ENCODE measurements around the gene GPRC5A. TPM values are rescaled to one million over a fixed set of nuclear protein-coding genes. Genes with fewer than 3 reads are reported as not detected.

GPRC5A gene
- total RNA-seq, 1 donor from 2014 or later: not detected

DNA sequence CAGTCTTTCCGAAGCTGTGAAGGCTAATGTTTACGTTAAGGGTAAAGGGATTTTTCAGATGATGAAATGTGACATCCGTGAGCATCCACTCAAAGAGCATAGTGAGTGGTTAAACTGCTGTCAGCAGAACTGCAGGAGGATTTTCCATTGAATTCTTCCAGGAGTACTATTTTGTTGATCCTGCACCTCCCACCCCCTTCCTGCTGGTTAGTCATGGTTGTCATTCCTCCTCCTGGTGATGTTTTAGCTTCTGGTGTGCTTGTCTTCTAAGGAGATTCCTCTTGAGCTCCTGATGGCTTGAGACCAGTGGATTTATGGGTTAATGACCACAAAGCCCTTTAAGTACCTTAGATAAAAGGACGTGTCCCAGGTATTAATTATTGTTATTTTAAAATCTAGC is 63.0 kb downstream of the GPRC5A start:
- no peaks in the 10 kb centered on the region for H3K36me3 Mint-ChIP-seq (ENCODE audit: low read depth)
- CTCF ChIA-PET: no interaction called here
- H3K4me1 Mint-ChIP-seq: no peaks in the 10 kb centered on the region
- no peak for DNase-seq
- POLR2A ChIA-PET: no interaction called here
- no peak overlapping the region for H3K4me3 Mint-ChIP-seq
- ATAC-seq (ENCODE audit: low read depth): no peak
- H3K27ac Mint-ChIP-seq: no peak overlapping the region
- intact Hi-C loops (cut with micrococcal nuclease): no loop called here
- H3K27me3 Mint-ChIP-seq: peaks cover 18% of the 10 kb centered on the region
- TF ChIP-seq, protein P1, sequence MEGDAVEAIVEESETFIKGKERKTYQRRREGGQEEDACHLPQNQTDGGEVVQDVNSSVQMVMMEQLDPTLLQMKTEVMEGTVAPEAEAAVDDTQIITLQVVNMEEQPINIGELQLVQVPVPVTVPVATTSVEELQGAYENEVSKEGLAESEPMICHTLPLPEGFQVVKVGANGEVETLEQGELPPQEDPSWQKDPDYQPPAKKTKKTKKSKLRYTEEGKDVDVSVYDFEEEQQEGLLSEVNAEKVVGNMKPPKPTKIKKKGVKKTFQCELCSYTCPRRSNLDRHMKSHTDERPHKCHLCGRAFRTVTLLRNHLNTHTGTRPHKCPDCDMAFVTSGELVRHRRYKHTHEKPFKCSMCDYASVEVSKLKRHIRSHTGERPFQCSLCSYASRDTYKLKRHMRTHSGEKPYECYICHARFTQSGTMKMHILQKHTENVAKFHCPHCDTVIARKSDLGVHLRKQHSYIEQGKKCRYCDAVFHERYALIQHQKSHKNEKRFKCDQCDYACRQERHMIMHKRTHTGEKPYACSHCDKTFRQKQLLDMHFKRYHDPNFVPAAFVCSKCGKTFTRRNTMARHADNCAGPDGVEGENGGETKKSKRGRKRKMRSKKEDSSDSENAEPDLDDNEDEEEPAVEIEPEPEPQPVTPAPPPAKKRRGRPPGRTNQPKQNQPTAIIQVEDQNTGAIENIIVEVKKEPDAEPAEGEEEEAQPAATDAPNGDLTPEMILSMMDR (IDR thresholded peaks at IDR 0.05): no peak
- no peaks in the 10 kb centered on the region for H3K9me3 Mint-ChIP-seq

DNA sequence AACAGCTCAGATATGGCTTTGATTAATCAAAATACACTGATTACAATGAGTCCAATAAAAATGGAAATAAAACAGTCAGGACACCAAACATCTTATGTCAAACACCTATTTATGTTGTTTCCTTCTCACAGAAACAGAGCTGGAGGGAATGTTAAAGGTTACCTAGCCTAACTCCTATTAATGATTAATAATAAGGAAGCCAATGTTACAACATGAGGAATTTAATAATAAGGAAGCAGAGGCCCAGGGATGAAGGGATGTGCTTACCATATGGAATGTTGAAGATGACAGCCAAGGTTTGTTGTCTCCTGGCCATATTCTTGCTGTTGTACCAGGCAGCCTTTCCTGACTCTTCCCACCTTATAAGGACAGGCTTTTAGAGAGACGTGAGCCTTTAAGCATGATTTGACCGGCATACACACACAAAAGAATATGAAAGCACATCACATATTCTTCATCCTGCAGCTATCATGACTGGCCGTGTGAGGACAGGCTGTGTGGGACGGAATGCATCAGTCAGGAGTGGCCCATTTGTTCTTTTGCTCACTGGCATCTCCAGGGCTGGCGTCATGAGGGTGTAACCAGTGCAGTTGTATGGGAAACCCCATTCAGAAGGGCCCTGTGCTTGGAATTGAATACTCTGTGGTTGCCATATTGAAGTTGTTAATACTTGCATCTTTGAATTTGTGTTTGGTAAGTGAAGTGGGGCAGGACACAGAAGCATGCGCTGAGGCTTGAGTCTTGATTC is 63.7 kb downstream of the GPRC5A start:
- ATAC-seq (ENCODE audit: low read depth) (no peak), DNase-seq (no peak)
- ChIA-PET POLR2A (no interaction called here), CTCF (interaction anchor here (0.6 kb wide), 1 partner anchor 243 kb away, joined by 3 read pairs; no protein-coding TSS in a partner anchor)
- H3K9me3 Mint-ChIP-seq: no peaks in the 10 kb centered on the region
- H3K4me1 Mint-ChIP-seq: no peaks in the 10 kb centered on the region
- H3K27me3 Mint-ChIP-seq: peaks cover 12% of the 10 kb centered on the region
- no peaks in the 10 kb centered on the region for H3K36me3 Mint-ChIP-seq (ENCODE audit: low read depth)
- TF ChIP-seq, protein P1 (IDR thresholded peaks at IDR 0.05): no peak
- no peak overlapping the region for H3K27ac Mint-ChIP-seq
- intact Hi-C loops (cut with micrococcal nuclease): no loop called here
- H3K4me3 Mint-ChIP-seq: no peak overlapping the region

DNA sequence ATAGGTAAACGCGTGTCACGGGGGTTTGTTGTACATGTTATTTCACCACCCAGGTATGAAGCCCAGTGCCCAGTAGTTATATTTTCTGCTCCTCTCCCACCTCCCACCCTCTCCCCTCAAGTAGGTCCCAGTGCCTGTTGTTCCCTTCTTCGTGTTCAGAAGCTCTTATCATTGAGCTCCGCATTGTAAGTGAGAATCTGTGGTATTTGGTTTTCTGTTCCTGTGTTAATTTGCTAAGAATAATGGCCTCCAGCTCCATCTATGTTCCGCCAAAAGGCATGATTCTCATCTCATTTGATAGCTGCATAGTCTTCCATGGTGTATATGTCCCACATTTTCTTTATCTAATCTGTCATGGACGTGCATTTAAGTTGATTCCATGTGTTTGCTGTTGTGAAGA is 67.5 kb downstream of the GPRC5A start:
- ChIA-PET POLR2A (no interaction called here), CTCF (no interaction called here)
- Mint-ChIP-seq H3K4me3 (no peak overlapping the region), H3K9me3 (no peaks in the 10 kb centered on the region), H3K4me1 (no peaks in the 10 kb centered on the region), H3K27me3 (peaks cover 4% of the 10 kb centered on the region), H3K36me3 (ENCODE audit: low read depth) (no peaks in the 10 kb centered on the region), H3K27ac (no peak overlapping the region)
- TF ChIP-seq, protein P1 (IDR thresholded peaks at IDR 0.05): no peak
- intact Hi-C loops (cut with micrococcal nuclease): no loop called here
- DNase-seq: no peak
- ATAC-seq (ENCODE audit: low read depth): no peak

DNA sequence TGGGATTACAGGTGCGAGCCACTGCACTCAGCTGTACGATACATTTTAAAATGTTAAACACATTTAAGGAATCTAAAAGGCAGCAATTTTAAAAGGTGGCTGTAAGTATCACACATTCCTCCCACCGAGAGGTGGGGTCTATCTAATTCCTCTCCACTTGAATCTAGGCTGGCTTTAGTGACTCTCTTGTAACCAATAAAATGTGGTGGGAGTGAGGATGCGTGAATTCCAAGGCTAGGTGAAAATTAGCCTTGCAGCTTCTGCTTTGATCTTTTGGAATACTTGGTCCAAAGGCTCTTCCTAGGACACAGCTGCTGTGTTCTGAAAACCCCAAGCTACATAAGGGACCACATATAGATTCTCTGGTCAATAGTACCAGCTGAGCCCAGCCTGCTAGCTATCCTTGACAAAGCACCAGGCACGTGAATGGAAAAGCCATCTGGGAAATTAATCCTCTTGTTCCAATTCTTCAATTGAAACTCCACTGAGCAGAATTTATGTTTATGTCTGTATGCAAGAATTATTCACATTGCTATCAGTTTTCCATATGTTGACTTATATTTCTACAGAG is 69.4 kb downstream of the GPRC5A start:
- Mint-ChIP-seq H3K4me1 (no peaks in the 10 kb centered on the region), H3K27ac (no peak overlapping the region), H3K27me3 (peaks cover 4% of the 10 kb centered on the region), H3K9me3 (no peaks in the 10 kb centered on the region), H3K4me3 (no peak overlapping the region), H3K36me3 (ENCODE audit: low read depth) (no peaks in the 10 kb centered on the region)
- intact Hi-C loops (cut with micrococcal nuclease): no loop called here
- TF ChIP-seq, protein P1 (IDR thresholded peaks at IDR 0.05): no peak
- ChIA-PET POLR2A (no interaction called here), CTCF (interaction anchor here (1.8 kb wide), 1 partner anchor 45 kb away, joined by 5 read pairs; no protein-coding TSS in a partner anchor)
- ATAC-seq (ENCODE audit: low read depth) (no peak), DNase-seq (no peak)

DNA sequence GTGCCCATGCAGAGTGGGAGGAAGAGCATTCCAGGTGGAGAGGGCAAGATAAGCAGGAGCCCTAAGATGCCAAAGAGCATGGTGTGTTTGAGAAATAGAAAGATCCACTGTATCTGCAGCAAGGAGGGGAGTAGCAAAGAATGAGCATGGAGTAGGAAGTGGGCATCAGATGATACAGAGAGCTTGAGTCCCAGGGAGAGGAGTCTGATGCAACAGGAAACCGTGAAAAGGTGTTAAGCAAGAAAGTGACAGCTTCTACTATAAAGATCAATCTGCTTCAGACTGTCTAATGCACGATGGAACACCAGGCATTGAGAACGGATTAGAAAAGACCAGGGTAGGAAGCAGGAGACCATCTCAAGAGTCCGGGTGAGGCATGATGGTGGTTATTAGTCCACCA is 72.9 kb downstream of the GPRC5A start:
- intact Hi-C loops (cut with micrococcal nuclease): no loop called here
- ATAC-seq (ENCODE audit: low read depth) (no peak), DNase-seq (no peak)
- ChIA-PET CTCF (no interaction called here), POLR2A (no interaction called here)
- H3K4me3 Mint-ChIP-seq: no peak overlapping the region
- H3K4me1 Mint-ChIP-seq: no peaks in the 10 kb centered on the region
- H3K27me3 Mint-ChIP-seq: peaks cover 2% of the 10 kb centered on the region
- TF ChIP-seq, protein P1 (IDR thresholded peaks at IDR 0.05): no peak
- H3K9me3 Mint-ChIP-seq: no peaks in the 10 kb centered on the region
- peaks cover 2% of the 10 kb centered on the region for H3K36me3 Mint-ChIP-seq (ENCODE audit: low read depth)
- no peak overlapping the region for H3K27ac Mint-ChIP-seq

All from activated B cell treated with CpG ODN at 0.5 μM for 24 hours (primary cell).